HCT116 (cell line): ENCODE results near the gene HAUS8. TPM values are rescaled to one million over a fixed set of nuclear protein-coding genes. Genes with fewer than 3 reads are reported as not detected.
A peak's percentile ranks its signal among the peaks of the same experiment; 100 is the strongest.

Experiments
- ATAC-seq: fragments of 200-7000 bp; cut with Tn5 transposase; 2 replicates; pipeline ENCODE4 v1.9.1; 2020; ENCODE audit warnings: mild to moderate bottlenecking, moderate library complexity
- BruUV-seq: library from RNA; stranded (reverse); fragments of 400-500 nt; replicated peaks from 2 replicates; lab custom pipeline; 2021; lab: Mats Ljungman, UMichigan
- CTCF ChIA-PET: fragments of 300-600 bp; sonication (Branson Sonifier 250); formaldehyde crosslinking; loops from one replicate; lab custom pipeline; 2021; ENCODE audit warnings: antibody characterized with exemption; lab: Charles Lee
- POLR2A ChIA-PET: fragments of 300-600, 350-600 bp; sonication (Branson Sonifier 250); formaldehyde crosslinking; loops from one replicate; lab custom pipeline; 2021; ENCODE audit warnings: antibody characterized with exemption; lab: Charles Lee
- RAD21 ChIA-PET, 2 experiments: fragments of 300-600 bp; sonication (Branson Sonifier 250); formaldehyde crosslinking; loops; one replicate each; lab custom pipeline; 2023; ENCODE audit warnings: low total read pairs in 2 of 2; ENCODE audit not compliant: uncharacterized antibody in 2 of 2, unreplicated experiment in 2 of 2, low non-redundant PET in 1 of 2; lab: Charles Lee
- DNase-seq: peaks from one replicate; pipeline ENCODE4 v3.0.0-alpha.2; 2010; ENCODE audit warnings: low read depth, low spot score
- H2AFZ ChIP-seq: fragments of 200-600 bp; shearing (Covaris generic), sonication (generic); 2 replicates; pipeline ENCODE4 v1.6.1; 2017; ENCODE audit warnings: low read depth, mixed run types, mixed read lengths, antibody characterized with exemption, low read length; ENCODE audit not compliant: poor library complexity, severe bottlenecking
- H3K27ac ChIP-seq: 2 replicates; pipeline ENCODE4 v1.5.1; 2012; ENCODE audit warnings: low read depth, low read length
- H3K27me3 ChIP-seq: fragments of 200-600 bp; sonication (generic); 2 replicates; pipeline ENCODE4 v1.6.1; 2016; ENCODE audit warnings: mixed run types, low read length, mixed read lengths; ENCODE audit not compliant: insufficient read depth
- H3K36me3 ChIP-seq, 2 experiments: fragments of 200-500 bp in 1 of 2; fragments of 200-600 bp in 1 of 2; sonication (Bioruptor generic) in 1 of 2; sonication (generic) in 1 of 2; 2 replicates each; pipeline versions ENCODE4 v1.5.1 to v1.6.1; 2014 to 2016; ENCODE audit warnings: low read length in 2 of 2, inconsistent platforms in 1 of 2, mixed read lengths in 1 of 2, mixed run types in 1 of 2; ENCODE audit not compliant: insufficient read depth in 2 of 2, control insufficient read depth in 1 of 2
- H3K4me1 ChIP-seq, 2 experiments: fragments of 200-600 bp in 1 of 2; sonication (generic) in 1 of 2; 2 replicates each; pipeline versions ENCODE4 v1.5.1 to v1.6.1; 2012 to 2017; ENCODE audit warnings: low read length in 2 of 2, inconsistent platforms in 1 of 2, mild to moderate bottlenecking in 1 of 2, mixed read lengths in 1 of 2, mixed run types in 1 of 2, moderate library complexity in 1 of 2; ENCODE audit not compliant: insufficient read depth in 2 of 2, control insufficient read depth in 1 of 2
- H3K4me2 ChIP-seq: fragments of 200-600 bp; sonication (generic); 2 replicates; pipeline ENCODE4 v1.6.1; 2017; ENCODE audit warnings: mixed run types, low read length, mixed read lengths
- H3K4me3 ChIP-seq, 2 experiments: fragments of 200-600 bp in 1 of 2; sonication (generic) in 1 of 2; replicated peaks in 1 of 2; 2 replicates each; pipeline ENCODE4 v1.5.1; 2011 to 2016; ENCODE audit warnings: low read length in 2 of 2, control low read depth in 1 of 2, low read depth in 1 of 2, mild to moderate bottlenecking in 1 of 2, mixed read lengths in 1 of 2, mixed run types in 1 of 2
- H3K79me2 ChIP-seq: fragments of 200-600 bp; sonication (generic); 2 replicates; pipeline ENCODE4 v1.6.1; 2017; ENCODE audit warnings: mild to moderate bottlenecking, mixed run types, low read length, moderate library complexity, mixed read lengths; ENCODE audit not compliant: insufficient read depth
- H3K9ac ChIP-seq: fragments of 200-600 bp; sonication (generic); 2 replicates; pipeline ENCODE4 v1.6.1; 2016; ENCODE audit warnings: low read length, mixed read lengths
- H3K9me2 ChIP-seq: fragments of 200-600 bp; sonication (generic), shearing (Covaris generic); 2 replicates; pipeline ENCODE4 v1.6.1; 2017; ENCODE audit warnings: mixed run types, mild to moderate bottlenecking, moderate library complexity; ENCODE audit not compliant: insufficient read depth
- H3K9me3 ChIP-seq, 2 experiments: fragments of 200-500 bp in 1 of 2; fragments of 200-600 bp in 1 of 2; sonication (Bioruptor generic) in 1 of 2; sonication (generic) in 1 of 2; 2 replicates each; pipeline ENCODE4 v1.6.1; 2014 to 2017; ENCODE audit warnings: low read length in 2 of 2, mixed read lengths in 2 of 2, inconsistent platforms in 1 of 2, low read depth in 1 of 2, mild to moderate bottlenecking in 1 of 2, mixed run types in 1 of 2, moderate library complexity in 1 of 2; ENCODE audit not compliant: control insufficient read depth in 1 of 2, insufficient read depth in 1 of 2
- H4K20me1 ChIP-seq: fragments of 200-600 bp; sonication (generic), shearing (Covaris generic); 2 replicates; pipeline ENCODE4 v1.6.1; 2017; ENCODE audit warnings: mixed run types, mild to moderate bottlenecking, moderate library complexity; ENCODE audit not compliant: insufficient read depth
- ATF3 ChIP-seq: IDR thresholded peaks from 2 replicates; pipeline ENCODE4 v1.6.1; 2012
- CBX3 ChIP-seq: IDR thresholded peaks from 2 replicates; pipeline ENCODE4 v1.6.1; 2012; ENCODE audit warnings: low read depth
- CEBPB ChIP-seq: IDR thresholded peaks from 2 replicates; pipeline ENCODE4 v1.6.1; 2012; ENCODE audit warnings: low read depth
- CTCF ChIP-seq, 3 experiments: fragments of 200-600 bp in 1 of 3; sonication (generic) in 1 of 3; IDR thresholded peaks in 2 of 3; conservative IDR thresholded peaks in 1 of 3; 2 replicates each; pipeline ENCODE4 v1.5.1; 2012 to 2017; ENCODE audit warnings: low read depth in 2 of 3, low read length in 2 of 3, antibody characterized with exemption in 1 of 3, borderline replicate concordance in 1 of 3, control low read depth in 1 of 3, mild to moderate bottlenecking in 1 of 3, mixed read lengths in 1 of 3, mixed run types in 1 of 3, moderate library complexity in 1 of 3; ENCODE audit not compliant: insufficient read depth in 1 of 3
- EGR1 ChIP-seq: IDR thresholded peaks from 2 replicates; pipeline ENCODE4 v1.6.1; 2012; ENCODE audit warnings: low read depth
- EZH2 ChIP-seq: fragments of 200-600 bp; sonication (generic); IDR thresholded peaks from 2 replicates; pipeline ENCODE4 v1.6.1; 2017; ENCODE audit warnings: antibody characterized with exemption, mixed run types
- EZH2phosphoT487 ChIP-seq: fragments of 200-600 bp; IDR thresholded peaks from 2 replicates; pipeline ENCODE4 v1.6.1; 2018; ENCODE audit warnings: antibody characterized with exemption, borderline replicate concordance
- JUND ChIP-seq: IDR thresholded peaks from 2 replicates; pipeline ENCODE4 v1.6.1; 2012
- POLR2A ChIP-seq: IDR thresholded peaks from 2 replicates; pipeline ENCODE4 v1.7.0; 2011; ENCODE audit warnings: borderline replicate concordance; ENCODE audit not compliant: insufficient read depth, insufficient read length; ENCODE audit errors: extremely low read depth
- POLR2AphosphoS5 ChIP-seq: IDR thresholded peaks from 2 replicates; pipeline ENCODE4 v1.6.1; 2011; ENCODE audit warnings: mild to moderate bottlenecking, low read depth, low read length, moderate library complexity
- SP1 ChIP-seq: IDR thresholded peaks from 2 replicates; pipeline ENCODE4 v1.6.1; 2012; ENCODE audit warnings: low read depth
- TCF7L2 ChIP-seq: IDR thresholded peaks from 2 replicates; pipeline ENCODE4 v1.7.0; 2011; ENCODE audit warnings: borderline replicate concordance, inconsistent platforms; ENCODE audit not compliant: insufficient read depth, insufficient read length; ENCODE audit errors: extremely low read depth
- YY1 ChIP-seq: IDR thresholded peaks from 2 replicates; pipeline ENCODE4 v1.6.1; 2011; ENCODE audit warnings: low read length, low read depth, moderate library complexity, mild to moderate bottlenecking; ENCODE audit not compliant: insufficient replicate concordance; ENCODE audit errors: extremely low read depth
- intact Hi-C: fragments of 100-400 bp; cut with micrococcal nuclease; formaldehyde crosslinking; loops from 2 replicates; pipeline ENCODE4 v1.10.0; 2022
- total RNA-seq: library from RNA; stranded (reverse); gene quantifications from one replicate; pipeline ENCODE4 v1.2.1, GENCODE V29; 2021; ENCODE audit not compliant: unreplicated experiment
- TF ChIP-seq, protein P1 (sequence below): IDR thresholded peaks from 2 replicates; pipeline ENCODE4 v1.6.1; 2011; ENCODE audit warnings: mild to moderate bottlenecking, low read length, moderate library complexity; ENCODE audit not compliant: insufficient replicate concordance; ENCODE audit errors: extremely low read depth

Gene HAUS8
- total RNA-seq, 1 experiment from 2014 or later: 23.6 TPM

- no TSS peak for BruUV-seq
- Histone ChIP-seq H3K9me3 (no peaks in the 10 kb centered on the region), H3K9ac (peak overlapping the region; percentile 23; the same call in 1 of the 2 replicates), H3K36me3 (peaks cover 6 to 10% of the 10 kb centered on the region in 2 experiments), H3K4me1 (peaks cover 18 to 19% of the 10 kb centered on the region in 2 experiments), H3K4me3 (peak overlapping the region in 1 of 2 experiments; percentile 7; a peak in 1 of 4 replicates), H3K27me3 (no peaks in the 10 kb centered on the region), H2AFZ (no peak overlapping the region), H3K4me2 (peak overlapping the region; percentile 71), H3K9me2 (no peaks in the 10 kb centered on the region), H3K27ac (peak overlapping the region; percentile 32), H4K20me1 (no peaks in the 10 kb centered on the region), H3K79me2 (peaks cover 74% of the 10 kb centered on the region)
- RAD21 ChIA-PET: no interaction called here
- ATAC-seq (peak; percentile 75), DNase-seq (no peak)
- CTCF ChIA-PET: no interaction called here
- TF ChIP-seq POLR2AphosphoS5 (no peak), CBX3 (no peak), TCF7L2 (peak; percentile 50), CEBPB (no peak)
- intact Hi-C loops: no loop called here
- POLR2A ChIA-PET: no interaction called here
Measured at GRCh38 chr19:17097593-17098126, 22.4 kb upstream of the HAUS8 start.

DNA sequence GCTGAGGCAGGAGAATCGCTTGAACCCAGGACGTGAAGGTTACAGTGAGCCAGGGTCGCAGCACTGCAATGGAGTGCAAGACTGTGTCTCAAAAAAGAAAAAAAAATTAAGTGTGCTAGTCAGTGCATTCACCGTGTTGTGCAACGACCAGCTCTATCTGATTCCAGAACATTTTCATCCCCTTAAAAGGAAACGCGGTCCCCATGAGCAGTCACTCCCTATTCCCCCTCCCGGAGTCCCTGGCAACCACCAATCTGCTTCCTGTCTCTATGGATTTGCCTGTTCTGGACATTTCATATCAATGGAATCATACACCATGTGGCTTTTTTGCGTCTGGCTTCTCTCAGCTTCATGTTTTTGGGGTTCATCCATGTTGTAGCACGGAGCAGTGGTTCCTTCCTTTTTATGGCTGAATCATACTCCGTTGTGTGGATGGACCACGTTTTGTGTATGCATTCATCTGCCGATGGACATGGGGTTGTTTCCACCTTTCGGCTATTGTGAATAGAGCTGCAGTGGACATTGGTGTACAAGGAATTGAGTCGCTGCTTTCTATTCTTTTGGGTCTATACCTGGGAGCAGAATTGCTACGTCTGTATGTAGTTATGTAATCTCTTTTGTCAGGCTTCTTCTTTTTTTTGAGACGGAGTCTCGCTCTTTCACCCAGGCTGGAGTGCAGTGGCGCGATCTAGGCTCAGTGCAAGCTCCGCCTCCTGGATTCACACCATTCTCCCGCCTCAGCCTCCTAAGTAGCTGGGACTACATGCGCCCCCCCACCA, 20.1 kb upstream of the HAUS8 start:
- no peak overlapping the region for H3K9ac ChIP-seq
- no TSS peak for BruUV-seq
- H3K4me2 ChIP-seq: no peak overlapping the region
- no peak overlapping the region for H3K4me3 ChIP-seq
- H3K9me3 ChIP-seq: no peaks in the 10 kb centered on the region
- H3K4me1 ChIP-seq: peaks cover 18 to 19% of the 10 kb centered on the region in 2 experiments
- POLR2A ChIA-PET: interaction anchor here (0.6 kb wide), 1 partner anchor 764 kb away, joined by 4 read pairs; no protein-coding TSS in a partner anchor
- peaks cover 84% of the 10 kb centered on the region for H3K79me2 ChIP-seq
- CTCF ChIA-PET: interaction anchor here (0.6 kb wide), 1 partner anchor 66 kb away, joined by 4 read pairs; no protein-coding TSS in a partner anchor
- no peak for DNase-seq
- RAD21 ChIA-PET: no interaction called here
- H4K20me1 ChIP-seq: no peaks in the 10 kb centered on the region
- no peaks in the 10 kb centered on the region for H3K9me2 ChIP-seq
- ATAC-seq: no peak
- intact Hi-C loops: no loop called here
- H3K27me3 ChIP-seq: no peaks in the 10 kb centered on the region
- H2AFZ ChIP-seq: no peak overlapping the region
- H3K27ac ChIP-seq: no peak overlapping the region
- H3K36me3 ChIP-seq: no peaks in the 10 kb centered on the region; a peak in 1 of 4 replicates
- TF ChIP-seq JUND: no peak
- TF ChIP-seq ATF3: no peak
- TF ChIP-seq, protein P1, sequence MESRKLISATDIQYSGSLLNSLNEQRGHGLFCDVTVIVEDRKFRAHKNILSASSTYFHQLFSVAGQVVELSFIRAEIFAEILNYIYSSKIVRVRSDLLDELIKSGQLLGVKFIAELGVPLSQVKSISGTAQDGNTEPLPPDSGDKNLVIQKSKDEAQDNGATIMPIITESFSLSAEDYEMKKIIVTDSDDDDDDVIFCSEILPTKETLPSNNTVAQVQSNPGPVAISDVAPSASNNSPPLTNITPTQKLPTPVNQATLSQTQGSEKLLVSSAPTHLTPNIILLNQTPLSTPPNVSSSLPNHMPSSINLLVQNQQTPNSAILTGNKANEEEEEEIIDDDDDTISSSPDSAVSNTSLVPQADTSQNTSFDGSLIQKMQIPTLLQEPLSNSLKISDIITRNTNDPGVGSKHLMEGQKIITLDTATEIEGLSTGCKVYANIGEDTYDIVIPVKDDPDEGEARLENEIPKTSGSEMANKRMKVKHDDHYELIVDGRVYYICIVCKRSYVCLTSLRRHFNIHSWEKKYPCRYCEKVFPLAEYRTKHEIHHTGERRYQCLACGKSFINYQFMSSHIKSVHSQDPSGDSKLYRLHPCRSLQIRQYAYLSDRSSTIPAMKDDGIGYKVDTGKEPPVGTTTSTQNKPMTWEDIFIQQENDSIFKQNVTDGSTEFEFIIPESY: no peak
- TF ChIP-seq CBX3: no peak
- TF ChIP-seq EZH2phosphoT487: no peak
- TF ChIP-seq POLR2AphosphoS5: no peak
- TF ChIP-seq SP1: no peak
- TF ChIP-seq EGR1: no peak
- no peak for TF ChIP-seq POLR2A
- no peak for TF ChIP-seq CTCF (IDR thresholded peaks at IDR 0.05 in 2 of 3, conservative IDR thresholded peaks at IDR 0.05 in 1 of 3; ENCODE audit: borderline replicate concordance in 1 of 3, insufficient read depth in 1 of 3, low read depth in 2 of 3, low read length in 2 of 3)
- no peak for TF ChIP-seq YY1
- no peak for TF ChIP-seq EZH2
